ENCODE measurements around the gene CTNNA3.
A peak's percentile ranks its signal among the peaks of the same experiment; 100 is the strongest.

Gene CTNNA3

GRCh38 chr10:66996996-66997395 lies 699.0 kb downstream of the CTNNA3 start:
- DNase-seq = no peak

DNA sequence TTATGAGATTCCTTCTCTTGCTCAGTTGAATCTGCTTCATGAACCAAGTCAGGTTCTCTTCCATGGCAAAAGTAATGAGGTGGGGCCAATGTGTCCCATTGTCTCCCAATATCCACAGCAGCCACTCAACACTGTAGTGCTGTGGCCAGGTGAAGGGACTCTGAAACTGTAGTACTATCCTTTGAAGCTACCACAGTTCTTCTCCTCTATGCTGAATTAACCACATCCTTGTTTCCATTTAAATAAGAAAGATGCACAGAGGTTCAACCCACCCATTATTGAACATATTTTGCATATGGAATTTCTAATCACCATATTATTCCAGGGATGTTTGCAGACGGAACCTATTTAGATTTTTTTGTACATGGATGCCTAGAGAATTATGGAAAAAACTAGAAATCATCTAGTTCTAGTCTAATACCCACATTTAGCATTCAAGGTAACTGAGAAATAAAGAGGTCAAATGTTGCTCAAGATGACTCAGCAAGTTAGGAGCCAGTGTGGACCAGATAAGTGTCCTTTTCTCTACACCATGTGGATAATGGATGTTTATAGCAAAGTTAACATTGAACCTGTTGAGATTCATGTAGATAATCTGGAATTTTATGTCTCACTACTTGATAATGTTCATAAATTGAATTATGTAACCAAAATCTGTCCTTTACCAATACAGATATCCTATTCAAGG lies 705.7 kb downstream of the CTNNA3 start:
- no peak for DNase-seq

- DNase-seq = no peak
These were observed 712.5 kb downstream of the CTNNA3 start for GRCh38 chr10:66983475-66983818.

- DNase-seq = no peak
These were observed 713.1 kb downstream of the CTNNA3 start for GRCh38 chr10:66982792-66983474.

DNA sequence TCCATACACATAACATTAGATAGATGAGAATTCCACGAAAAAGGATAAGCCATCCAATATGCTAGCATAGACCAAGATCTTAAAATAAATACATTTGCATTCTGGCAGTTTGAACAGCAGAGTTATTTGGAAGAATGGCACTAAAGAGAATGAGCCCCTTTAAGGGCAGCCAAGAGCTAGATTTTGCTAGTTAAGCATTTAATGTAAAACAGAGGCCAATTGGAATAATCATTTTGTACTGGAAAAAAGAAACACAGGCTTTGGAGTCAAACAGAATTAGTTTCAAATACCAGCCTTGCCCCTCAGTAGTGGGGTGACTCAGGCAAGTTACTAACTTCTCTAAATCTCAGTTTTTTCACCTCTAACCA lies 714.0 kb downstream of the CTNNA3 start:
- no peak for DNase-seq

DNA sequence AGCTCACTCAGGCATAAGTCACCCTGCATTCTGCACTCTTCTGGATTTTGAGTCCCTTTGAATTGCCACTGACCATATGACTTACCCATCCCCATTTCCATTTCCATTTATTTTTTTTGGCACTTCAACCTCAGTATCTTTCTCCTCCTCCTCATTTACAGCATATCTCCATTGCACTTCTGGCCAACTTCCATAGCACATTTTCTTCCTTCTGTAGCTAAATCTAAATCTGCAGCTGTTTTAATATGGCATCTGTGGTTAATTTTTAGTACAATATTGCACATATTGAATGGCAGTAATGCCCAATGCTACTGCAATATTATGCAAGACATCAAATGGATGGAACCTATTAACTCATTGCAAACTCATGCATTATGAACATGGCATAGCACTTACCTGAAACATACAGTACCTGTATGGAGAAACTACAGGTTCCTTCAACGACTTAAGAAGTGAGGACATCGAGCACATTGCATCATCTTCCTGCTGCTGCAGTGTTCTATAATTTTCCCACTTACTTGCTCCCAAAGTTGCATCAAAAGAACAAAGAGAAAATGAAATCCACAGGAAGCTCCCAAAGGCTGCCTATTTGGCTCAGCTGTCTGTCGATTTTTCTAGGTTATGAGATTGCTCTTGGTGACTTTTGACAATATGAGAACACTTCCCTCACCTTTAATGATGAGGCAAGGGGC lies 714.5 kb downstream of the CTNNA3 start:
- no peak for DNase-seq

DNA sequence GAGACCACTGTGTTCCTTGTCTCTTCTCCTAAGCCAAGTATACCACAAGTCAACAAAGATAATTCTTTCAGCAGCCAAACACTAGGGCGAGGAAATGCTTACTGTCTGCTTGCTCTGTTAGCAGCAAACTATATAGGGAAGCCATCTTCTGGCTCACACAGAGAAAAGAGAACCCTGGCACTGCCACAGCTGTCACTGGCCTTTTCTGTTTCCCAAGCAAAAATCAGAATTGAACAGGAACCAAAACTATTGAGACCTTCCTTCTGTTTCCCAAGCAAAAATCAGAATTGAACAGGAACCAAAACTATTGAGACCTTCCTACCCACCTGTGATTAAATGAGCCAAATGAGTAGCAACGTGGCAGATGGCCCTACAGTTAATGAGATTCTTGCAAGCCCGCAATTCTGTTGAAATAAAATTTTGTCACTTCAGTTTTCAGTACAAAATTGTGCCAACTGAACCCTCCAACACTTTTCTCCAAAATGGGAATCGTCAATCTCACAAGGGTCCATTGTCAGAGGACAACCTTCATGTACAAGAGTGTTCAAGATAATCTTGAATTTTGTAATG lies 715.7 kb downstream of the CTNNA3 start:
- no peak for DNase-seq

DNA sequence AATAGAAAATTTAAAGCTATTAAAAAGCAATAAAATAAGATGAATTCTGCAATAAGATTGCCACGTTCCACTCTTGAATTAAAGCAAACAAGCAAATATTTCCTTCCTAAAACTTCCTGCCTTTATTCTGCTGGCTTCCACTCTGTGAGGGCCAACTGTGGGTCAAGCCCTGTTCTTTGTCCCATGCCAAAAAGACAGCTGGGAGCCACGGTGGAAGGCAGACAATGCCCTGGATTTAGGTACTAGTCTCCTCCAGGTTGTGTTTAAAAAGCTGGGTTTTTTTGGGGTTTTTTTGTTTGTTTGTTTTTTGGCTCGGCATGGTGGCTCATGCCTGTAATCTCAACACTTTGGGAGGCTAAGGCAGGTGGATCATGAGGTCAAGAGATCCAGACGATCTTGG lies 731.0 kb downstream of the CTNNA3 start:
- no peak for DNase-seq

DNA sequence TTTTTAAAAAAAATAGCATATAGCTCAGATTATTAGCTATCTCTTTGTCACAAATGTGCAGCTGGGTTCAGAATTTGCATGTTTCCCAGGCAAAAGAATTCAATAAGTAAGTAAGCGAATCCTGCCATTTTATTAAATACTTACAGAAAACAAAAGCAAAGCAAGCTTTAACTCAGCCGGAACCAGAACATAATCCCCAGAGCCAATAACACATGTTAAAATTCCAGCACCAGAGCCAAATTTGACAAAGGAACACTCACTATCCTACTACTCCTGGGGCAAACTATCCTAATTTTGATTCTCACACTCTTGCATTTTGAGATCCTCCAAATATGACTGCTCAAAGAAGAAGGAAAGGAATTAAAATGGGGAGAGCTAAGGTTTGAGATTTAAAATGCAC lies 737.5 kb downstream of the CTNNA3 start:
- DNase-seq = no peak

- DNase-seq = no peak
These were observed 744.1 kb downstream of the CTNNA3 start for GRCh38 chr10:66951896-66952295.

- DNase-seq = no peak
These were observed 752.4 kb downstream of the CTNNA3 start for GRCh38 chr10:66943590-66943989.

GRCh38 chr10:66942407-66942806 lies 753.6 kb downstream of the CTNNA3 start:
- DNase-seq = no peak

GRCh38 chr10:66941491-66941890 lies 754.5 kb downstream of the CTNNA3 start:
- DNase-seq = no peak

- DNase-seq = no peak
These were observed 755.0 kb downstream of the CTNNA3 start for GRCh38 chr10:66940965-66941364.

GRCh38 chr10:66934711-66935110 lies 761.3 kb downstream of the CTNNA3 start:
- no peak for DNase-seq

- DNase-seq = no peak
These were observed 764.0 kb downstream of the CTNNA3 start for GRCh38 chr10:66931949-66932343.

GRCh38 chr10:66931340-66931948 lies 764.6 kb downstream of the CTNNA3 start:
- DNase-seq = peak; percentile 11

GRCh38 chr10:66929375-66929774 lies 766.6 kb downstream of the CTNNA3 start:
- DNase-seq = no peak

DNA sequence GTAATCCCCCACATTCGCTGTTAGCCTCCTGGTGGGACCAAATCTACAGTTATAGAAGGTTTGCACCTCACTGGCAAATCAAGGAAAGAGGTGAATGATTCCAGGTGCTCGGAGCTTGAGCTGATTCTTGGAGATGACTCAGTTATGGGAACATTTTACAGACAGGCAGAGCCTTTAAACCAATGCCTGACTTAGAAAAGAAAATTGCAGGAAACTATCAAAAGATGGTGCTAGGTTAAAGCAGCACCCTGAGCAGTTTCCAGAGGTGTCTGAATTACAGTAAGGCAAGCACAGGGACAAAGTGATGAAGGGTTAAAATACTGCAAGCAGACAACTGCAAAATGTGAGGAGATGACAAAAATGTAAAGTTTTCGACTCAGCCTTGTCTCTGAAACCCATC lies 767.2 kb downstream of the CTNNA3 start:
- DNase-seq = no peak

DNA sequence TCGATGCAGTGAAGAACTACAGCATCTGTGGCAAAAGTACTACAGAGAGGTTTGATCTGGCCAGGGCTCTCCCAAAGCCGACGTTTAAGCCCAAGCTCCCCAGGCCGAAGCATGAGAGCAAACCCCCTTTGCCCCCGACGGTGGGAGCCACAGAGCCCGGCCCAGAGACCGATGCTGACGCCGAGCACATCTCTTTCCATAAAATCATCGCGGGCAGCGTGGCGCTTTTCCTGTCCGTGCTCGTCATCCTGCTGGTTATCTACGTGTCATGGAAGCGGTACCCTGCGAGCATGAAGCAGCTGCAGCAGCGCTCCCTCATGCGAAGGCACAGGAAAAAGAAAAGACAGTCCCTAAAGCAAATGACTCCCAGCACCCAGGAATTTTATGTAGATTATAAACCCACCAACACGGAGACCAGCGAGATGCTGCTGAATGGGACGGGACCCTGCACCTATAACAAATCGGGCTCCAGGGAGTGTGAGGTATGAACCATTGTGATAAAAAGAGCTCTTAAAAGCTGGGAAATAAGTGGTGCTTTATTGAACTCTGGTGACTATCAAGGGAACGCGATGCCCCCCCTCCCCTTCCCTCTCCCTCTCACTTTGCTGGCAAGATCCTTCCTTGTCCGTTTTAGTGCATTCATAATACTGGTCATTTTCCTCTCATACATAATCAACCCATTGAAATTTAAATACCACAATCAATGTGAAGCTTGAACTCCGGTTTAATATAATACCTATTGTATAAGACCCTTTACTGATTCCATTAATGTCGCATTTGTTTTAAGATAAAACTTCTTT lies 767.8 kb downstream of the CTNNA3 start:
- no peak for DNase-seq

GRCh38 chr10:66927251-66927935 lies 768.6 kb downstream of the CTNNA3 start:
- DNase-seq = no peak

DNA sequence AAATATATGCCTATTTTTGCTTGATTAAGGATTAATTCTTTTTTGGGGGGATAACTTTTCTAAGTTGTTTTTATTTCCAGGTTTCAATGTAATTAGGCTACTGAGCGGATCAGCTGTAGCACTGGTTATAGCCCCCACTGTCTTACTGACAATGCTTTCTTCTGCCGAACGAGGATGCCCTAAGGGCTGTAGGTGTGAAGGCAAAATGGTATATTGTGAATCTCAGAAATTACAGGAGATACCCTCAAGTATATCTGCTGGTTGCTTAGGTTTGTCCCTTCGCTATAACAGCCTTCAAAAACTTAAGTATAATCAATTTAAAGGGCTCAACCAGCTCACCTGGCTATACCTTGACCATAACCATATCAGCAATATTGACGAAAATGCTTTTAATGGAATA lies 769.2 kb downstream of the CTNNA3 start:
- DNase-seq = no peak
